H1 (cell line): Measurements from ENCODE around the gene ANXA4. TPM values are rescaled to one million over a fixed set of nuclear protein-coding genes. Genes with fewer than 3 reads are reported as not detected.
"Not testable (repeated sequence)": the region's sequence is repeated elsewhere in the genome, so short reads cannot be mapped to it uniquely, and the experiment has no call there.

Source experiments
- CTCF ChIA-PET: fragments of 300-600 bp; sonication (Branson Sonifier 250); formaldehyde crosslinking; loops from one replicate; lab custom pipeline; 2021; ENCODE audit not compliant: partially characterized antibody; lab: Charles Lee
- POLR2A ChIA-PET: fragments of 300-600 bp; sonication (Branson Sonifier 250); formaldehyde crosslinking; loops from one replicate; lab custom pipeline; 2021; ENCODE audit warnings: inconsistent platforms; ENCODE audit not compliant: partially characterized antibody; lab: Charles Lee
- DNase-seq, 2 experiments: peaks; one replicate each; pipeline versions ENCODE4 v3.0.0 to v3.0.0-alpha.2; 2010 to 2022; ENCODE audit warnings: low spot score in 2 of 2, low read depth in 1 of 2, mixed read lengths in 1 of 2
- FAIRE-seq: peaks from 2 replicates; lab custom pipeline; 2011; peaks lifted over from hg19 to GRCh38; lab: Jason Lieb, UNC
- H2AFZ ChIP-seq: 2 replicates; pipeline ENCODE4 v1.8.1; 2012; ENCODE audit warnings: low read length, inconsistent platforms
- H2AK5ac ChIP-seq: 2 replicates; pipeline ENCODE4 v1.6.1; 2013; ENCODE audit warnings: low read depth, low read length
- H2BK120ac ChIP-seq: replicated peaks from 2 replicates; pipeline ENCODE3; 2013; ENCODE audit warnings: low read depth, low read length, inconsistent platforms
- H2BK12ac ChIP-seq: 2 replicates; pipeline ENCODE4 v1.6.1; 2013; ENCODE audit warnings: low read depth, low read length
- H2BK15ac ChIP-seq: 2 replicates; pipeline ENCODE4 v1.6.1; 2013; ENCODE audit warnings: low read length
- H2BK20ac ChIP-seq: 2 replicates; pipeline ENCODE4 v1.6.1; 2013; ENCODE audit warnings: low read length
- H2BK5ac ChIP-seq: 2 replicates; pipeline ENCODE4 v1.6.1; 2013; ENCODE audit warnings: low read depth, low read length
- H3K14ac ChIP-seq: 2 replicates; pipeline ENCODE4 v1.6.1; 2013; ENCODE audit warnings: inconsistent platforms; ENCODE audit not compliant: insufficient read length
- H3K18ac ChIP-seq: 2 replicates; pipeline ENCODE4 v1.6.1; 2013; ENCODE audit warnings: low read length; ENCODE audit errors: extremely low read depth
- H3K23ac ChIP-seq: 2 replicates; pipeline ENCODE4 v1.6.1; 2013; ENCODE audit warnings: inconsistent platforms; ENCODE audit not compliant: insufficient read length
- H3K23me2 ChIP-seq: 2 replicates; pipeline ENCODE4 v1.6.1; 2013; ENCODE audit warnings: low read depth, low read length
- H3K27ac ChIP-seq: 2 replicates; pipeline ENCODE4 v1.6.1; 2011; ENCODE audit warnings: low read depth, low read length, inconsistent platforms
- H3K27me3 ChIP-seq, 4 experiments: replicated peaks in 1 of 4; 1 replicate in 1 of 4; 2 replicates in 3 of 4; pipeline versions ENCODE4 v1.6.1 to v1.8.1; 2011 to 2013; ENCODE audit warnings: low read length in 3 of 4, mild to moderate bottlenecking in 3 of 4, inconsistent platforms in 2 of 4, mixed read lengths in 2 of 4, moderate library complexity in 1 of 4; ENCODE audit not compliant: control insufficient read depth in 3 of 4, insufficient read depth in 3 of 4; ENCODE audit errors: extremely low read depth in 1 of 4
- H3K36me3 ChIP-seq, 4 experiments: 2 replicates each; pipeline versions ENCODE4 v1.6.1 to v1.8.1; 2011 to 2013; ENCODE audit warnings: mild to moderate bottlenecking in 4 of 4, low read length in 3 of 4, moderate library complexity in 2 of 4, control low read depth in 1 of 4, inconsistent platforms in 1 of 4; ENCODE audit not compliant: insufficient read depth in 4 of 4, control insufficient read depth in 2 of 4
- H3K4ac ChIP-seq: replicated peaks from 2 replicates; pipeline ENCODE3; 2013; ENCODE audit warnings: low read length, low read depth, mixed read lengths, inconsistent platforms; ENCODE audit not compliant: insufficient read length
- H3K4me1 ChIP-seq, 4 experiments: replicated peaks in 1 of 4; 1 replicate in 1 of 4; 2 replicates in 3 of 4; pipeline versions ENCODE4 v1.6.1 to v1.8.1; 2011 to 2013; ENCODE audit warnings: low read length in 3 of 4, inconsistent platforms in 2 of 4, mixed read lengths in 1 of 4; ENCODE audit not compliant: insufficient read depth in 4 of 4, control insufficient read depth in 3 of 4
- H3K4me2 ChIP-seq, 2 experiments: 2 replicates each; pipeline versions ENCODE4 v1.6.1 to v1.8.1; 2011 to 2013; ENCODE audit warnings: low read depth in 2 of 2, low read length in 2 of 2, control low read depth in 1 of 2, inconsistent platforms in 1 of 2, mild to moderate bottlenecking in 1 of 2; ENCODE audit not compliant: insufficient read depth in 1 of 2
- H3K4me3 ChIP-seq, 4 experiments: fragments of 200-600, 300-600 bp in 1 of 4; sonication (generic), shearing (Covaris generic), sonication (Bioruptor Twin) in 1 of 4; 2 replicates each; pipeline versions ENCODE4 v1.5.1 to v1.8.1; 2011 to 2016; ENCODE audit warnings: low read length in 4 of 4, low read depth in 3 of 4, control low read depth in 2 of 4, inconsistent platforms in 2 of 4, mild to moderate bottlenecking in 2 of 4, mixed read lengths in 1 of 4, moderate library complexity in 1 of 4; ENCODE audit not compliant: insufficient read depth in 2 of 4; ENCODE audit errors: extremely low read depth in 1 of 4
- H3K56ac ChIP-seq: replicated peaks from 2 replicates; pipeline ENCODE3; 2013; ENCODE audit warnings: low read depth, mild to moderate bottlenecking, mixed read lengths, low read length, inconsistent platforms; ENCODE audit not compliant: insufficient read length
- H3K79me1 ChIP-seq: 2 replicates; pipeline ENCODE4 v1.6.1; 2013; ENCODE audit warnings: low read depth, low read length, control low read depth
- H3K79me2 ChIP-seq, 2 experiments: 2 replicates each; pipeline versions ENCODE4 v1.6.1 to v1.8.1; 2012 to 2013; ENCODE audit warnings: low read length in 2 of 2, mild to moderate bottlenecking in 2 of 2, inconsistent platforms in 1 of 2; ENCODE audit not compliant: insufficient read depth in 2 of 2, control insufficient read depth in 1 of 2
- H3K9ac ChIP-seq, 4 experiments: replicated peaks in 1 of 4; 1 replicate in 1 of 4; 2 replicates in 3 of 4; pipeline versions ENCODE4 v1.6.1 to v1.8.1; 2011 to 2013; ENCODE audit warnings: low read depth in 3 of 4, low read length in 3 of 4, control low read depth in 2 of 4, mild to moderate bottlenecking in 2 of 4, moderate library complexity in 2 of 4, inconsistent platforms in 1 of 4; ENCODE audit errors: extremely low read depth in 1 of 4
- H3K9me3 ChIP-seq, 2 experiments: 2 replicates each; pipeline versions ENCODE4 v1.6.1 to v1.8.1; 2012 to 2013; ENCODE audit warnings: mild to moderate bottlenecking in 2 of 2, moderate library complexity in 2 of 2, control low read depth in 1 of 2, inconsistent platforms in 1 of 2, low read depth in 1 of 2, low read length in 1 of 2, mixed read lengths in 1 of 2; ENCODE audit not compliant: insufficient read depth in 2 of 2
- H4K20me1 ChIP-seq, 2 experiments: replicated peaks in 1 of 2; 2 replicates each; pipeline versions ENCODE3 to v1.8.1; 2011 to 2013; ENCODE audit warnings: inconsistent platforms in 2 of 2, low read length in 2 of 2, mild to moderate bottlenecking in 1 of 2; ENCODE audit not compliant: insufficient read depth in 2 of 2, control insufficient read depth in 1 of 2
- H4K5ac ChIP-seq: 2 replicates; pipeline ENCODE4 v1.6.1; 2013; ENCODE audit warnings: low read length, low read depth, mixed read lengths, inconsistent platforms; ENCODE audit not compliant: insufficient read length
- H4K8ac ChIP-seq: 2 replicates; pipeline ENCODE4 v1.8.0; 2013; ENCODE audit warnings: mild to moderate bottlenecking, moderate library complexity, low read length, inconsistent platforms; ENCODE audit not compliant: insufficient read depth; ENCODE audit errors: extremely low read depth
- H4K91ac ChIP-seq: replicated peaks from 2 replicates; pipeline ENCODE3; 2013; ENCODE audit warnings: low read length, mixed read lengths, inconsistent platforms; ENCODE audit not compliant: insufficient read length
- WGBS, 2 experiments: shearing (Covaris generic) in 1 of 2; methylation state at CpG; one replicate each; pipeline versions ENCODE4 v1.1.6 to v1.1.7; 2013 to 2015; ENCODE audit warnings: low lambda C conversion rate in 2 of 2, mixed read lengths in 2 of 2, inconsistent platforms in 1 of 2, low coverage in 1 of 2, missing lambda C conversion rate in 1 of 2; ENCODE audit not compliant: insufficient replicate concordance in 2 of 2, insufficient coverage in 1 of 2, insufficient read length in 1 of 2; ENCODE audit errors: extremely low coverage in 1 of 2, missing lambda C conversion rate in 1 of 2; 5-methylcytosine and 5-hydroxymethylcytosine counted together
- polyA plus RNA-seq, 7 experiments: library from polyadenylated mRNA; depleted of rRNA in 3 of 7; stranded (reverse) in 5 of 7; unstranded in 2 of 7; fragments of >200 nt in 5 of 7; fragments of 200-250 nt in 2 of 7; gene quantifications; 1 replicate in 5 of 7; 2 replicates in 1 of 7; 4 replicates in 1 of 7; pipeline versions ENCODE4 v1.2.1 to v1.2.3, GENCODE V29; 2011 to 2013; ENCODE audit warnings: missing spikeins in 2 of 7, mixed read lengths in 2 of 7
- total RNA-seq: library from RNA; stranded (reverse); fragmentation: NEBNext Ultra II Directional; extraction: Animal tissue kit (Norgen Biotek cat#: 25700); gene quantifications from 2 replicates; pipeline ENCODE4 v1.2.1, GENCODE V29; 2021

ANXA4 gene
- total and polyA plus RNA-seq, 2 of the 8 experiments (the other 6 are each of a cell fraction or from before 2014, with no cell fraction given), result 9.4 to 17.6 TPM

DNA sequence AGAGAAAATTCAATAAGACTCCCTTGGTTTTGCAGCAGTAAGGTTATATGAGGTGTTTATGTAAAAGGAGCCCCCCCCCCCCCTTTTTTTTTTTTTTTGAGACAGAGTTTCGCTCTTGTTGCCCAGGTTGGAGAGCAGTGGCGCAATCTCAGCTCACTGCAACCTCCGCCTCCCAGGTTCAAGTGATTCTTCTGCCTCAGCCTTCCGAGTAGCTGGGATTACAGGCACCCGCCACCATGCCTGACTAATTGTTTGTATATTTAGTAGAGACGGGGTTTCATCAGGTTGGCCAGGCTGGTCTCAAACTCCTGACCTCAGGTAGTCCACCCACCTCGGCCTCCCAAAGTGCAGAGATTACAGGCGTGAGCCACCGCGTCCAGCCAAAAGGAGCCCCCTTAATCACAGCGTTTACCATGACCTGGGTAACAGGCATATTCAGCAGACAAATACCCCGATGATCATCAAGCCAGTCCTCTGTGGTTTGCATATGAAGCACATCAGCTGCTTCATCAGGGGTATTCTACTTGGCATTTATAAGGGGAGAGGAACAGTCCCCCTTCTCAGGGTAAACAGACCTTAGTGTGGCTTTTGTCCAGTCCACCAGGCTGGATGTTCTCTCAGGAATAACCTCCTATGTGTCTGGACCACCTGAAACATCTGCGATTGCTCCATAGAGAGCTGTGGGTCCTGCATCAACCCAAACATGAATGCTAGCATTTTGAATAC, 32.5 kb downstream of the ANXA4 start:
- not testable (repeated sequence) for H2AK5ac ChIP-seq, H4K5ac ChIP-seq, DNase-seq, H3K27ac ChIP-seq, H2BK12ac ChIP-seq, H3K4me3 ChIP-seq, H3K4ac ChIP-seq, H3K23me2 ChIP-seq, H4K20me1 ChIP-seq, H3K79me1 ChIP-seq, H3K79me2 ChIP-seq, H2BK20ac ChIP-seq, FAIRE-seq, H3K27me3 ChIP-seq, H2BK15ac ChIP-seq, H3K18ac ChIP-seq, H3K9me3 ChIP-seq, H3K23ac ChIP-seq, H3K56ac ChIP-seq, H4K91ac ChIP-seq, H3K36me3 ChIP-seq, H3K9ac ChIP-seq, H2BK120ac ChIP-seq, H3K14ac ChIP-seq, H4K8ac ChIP-seq, H3K4me2 ChIP-seq, H2BK5ac ChIP-seq, H2AFZ ChIP-seq
- ChIA-PET CTCF (interaction anchor here (0.6 to 3.9 kb wide), 4 partner anchors 22 to 50 kb away, joined by 3 to 16 read pairs (median 4); no protein-coding TSS in a partner anchor), POLR2A (interaction anchor here (1.7 to 2.7 kb wide), 2 partner anchors 12 to 33 kb away, joined by 5 to 8 read pairs; partner anchors contain the start of gene ANXA4)
- H3K4me1 ChIP-seq, result peaks cover 0 to 12% (median 10%) of the 10 kb centered on the region in 4 experiments; a peak in 6 of 7 replicates
- whole genome bisulfite sequencing, 2 experiments, result 93% methylated on average over 9 of the region's 13 CpGs; no CpG with 5 or more reads in 1 of the 2 experiments
